ENCODE measurements around the gene CLCN2. TPM values are rescaled to one million over a fixed set of nuclear protein-coding genes. Genes with fewer than 3 reads are reported as not detected.

CLCN2 gene
- total and polyA plus RNA-seq, 3 donors from 2014 or later: 46.7 to 118 (median 98.2) TPM

GRCh38 chr3:184332370-184333090 is 28.9 kb downstream of the CLCN2 start:
- intact Hi-C loops (cut with DNase I; ENCODE audit: low total_unique reads): no loop called here
- Histone ChIP-seq H3K4me3 (no peak overlapping the region), H3K27me3 (no peaks in the 10 kb centered on the region), H3K36me3 (ENCODE audit: low read depth, missing control alignments) (peaks cover 3% of the 10 kb centered on the region), H3K9me3 (no peaks in the 10 kb centered on the region), H3K27ac (no peak overlapping the region), H3K4me1 (peaks cover 14% of the 10 kb centered on the region)
- DNase-seq: no peak
- TF ChIP-seq, protein P1, sequence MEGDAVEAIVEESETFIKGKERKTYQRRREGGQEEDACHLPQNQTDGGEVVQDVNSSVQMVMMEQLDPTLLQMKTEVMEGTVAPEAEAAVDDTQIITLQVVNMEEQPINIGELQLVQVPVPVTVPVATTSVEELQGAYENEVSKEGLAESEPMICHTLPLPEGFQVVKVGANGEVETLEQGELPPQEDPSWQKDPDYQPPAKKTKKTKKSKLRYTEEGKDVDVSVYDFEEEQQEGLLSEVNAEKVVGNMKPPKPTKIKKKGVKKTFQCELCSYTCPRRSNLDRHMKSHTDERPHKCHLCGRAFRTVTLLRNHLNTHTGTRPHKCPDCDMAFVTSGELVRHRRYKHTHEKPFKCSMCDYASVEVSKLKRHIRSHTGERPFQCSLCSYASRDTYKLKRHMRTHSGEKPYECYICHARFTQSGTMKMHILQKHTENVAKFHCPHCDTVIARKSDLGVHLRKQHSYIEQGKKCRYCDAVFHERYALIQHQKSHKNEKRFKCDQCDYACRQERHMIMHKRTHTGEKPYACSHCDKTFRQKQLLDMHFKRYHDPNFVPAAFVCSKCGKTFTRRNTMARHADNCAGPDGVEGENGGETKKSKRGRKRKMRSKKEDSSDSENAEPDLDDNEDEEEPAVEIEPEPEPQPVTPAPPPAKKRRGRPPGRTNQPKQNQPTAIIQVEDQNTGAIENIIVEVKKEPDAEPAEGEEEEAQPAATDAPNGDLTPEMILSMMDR (IDR thresholded peaks at IDR 0.05): no peak
- TF ChIP-seq POLR2A (IDR thresholded peaks at IDR 0.05): no peak
- WGBS, 2 donors: 64 to 81% methylated on average over 8 to 10 of the region's 10 CpGs

DNA sequence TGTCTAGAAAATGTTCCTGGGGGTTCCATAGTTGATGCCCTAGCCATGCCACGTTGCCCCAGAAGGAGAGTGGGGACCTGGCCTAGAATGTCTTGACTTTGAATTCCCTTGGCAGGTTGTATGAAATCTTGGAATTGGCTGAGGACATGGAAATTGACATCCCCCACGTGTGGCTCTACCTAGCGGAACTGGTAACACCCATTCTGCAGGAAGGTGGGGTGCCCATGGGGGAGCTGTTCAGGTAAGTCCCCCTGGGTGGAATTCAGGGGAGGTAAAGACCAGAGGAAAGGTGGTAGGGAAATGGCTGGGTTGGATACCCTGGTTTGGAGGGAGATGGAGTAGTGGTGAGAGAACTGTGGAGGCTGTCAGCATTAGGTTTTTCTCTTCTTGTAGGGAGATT is 32.9 kb downstream of the CLCN2 start:
- H3K27ac ChIP-seq: no peak overlapping the region
- TF ChIP-seq POLR2A (IDR thresholded peaks at IDR 0.05): no peak
- TF ChIP-seq, protein P1 (IDR thresholded peaks at IDR 0.05): no peak
- 39 to 57% methylated on average over 3 of the region's 3 CpGs for WGBS, 2 donors
- H3K9me3 ChIP-seq: no peaks in the 10 kb centered on the region
- no peak overlapping the region for H3K4me3 ChIP-seq
- intact Hi-C loops (cut with DNase I; ENCODE audit: low total_unique reads): no loop called here
- no peaks in the 10 kb centered on the region for H3K27me3 ChIP-seq
- peaks cover 6% of the 10 kb centered on the region for H3K36me3 ChIP-seq (ENCODE audit: low read depth, missing control alignments)
- H3K4me1 ChIP-seq: peaks cover 3% of the 10 kb centered on the region
- DNase-seq: no peak

DNA sequence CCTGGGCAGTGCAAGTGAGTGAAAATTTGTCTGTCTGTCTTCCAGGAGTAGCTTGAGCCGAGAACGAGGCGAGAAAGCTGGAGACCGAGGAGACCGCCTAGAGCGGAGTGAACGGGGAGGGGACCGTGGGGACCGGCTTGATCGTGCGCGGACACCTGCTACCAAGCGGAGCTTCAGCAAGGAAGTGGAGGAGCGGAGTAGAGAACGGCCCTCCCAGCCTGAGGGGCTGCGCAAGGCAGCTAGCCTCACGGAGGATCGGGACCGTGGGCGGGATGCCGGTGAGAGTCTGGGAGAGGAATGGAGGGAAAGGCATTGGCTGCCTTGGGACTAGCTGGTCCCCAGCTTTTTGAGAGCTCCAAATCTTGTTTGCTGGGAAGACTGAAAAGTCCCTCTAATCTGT is 34.2 kb downstream of the CLCN2 start:
- Histone ChIP-seq H3K27ac (no peak overlapping the region), H3K9me3 (no peaks in the 10 kb centered on the region), H3K27me3 (no peaks in the 10 kb centered on the region), H3K4me1 (peaks cover 5% of the 10 kb centered on the region), H3K36me3 (ENCODE audit: low read depth, missing control alignments) (peaks cover 6% of the 10 kb centered on the region), H3K4me3 (no peak overlapping the region)
- 92 to 95% methylated on average over 21 of the region's 21 CpGs for WGBS, 2 donors
- no peak for DNase-seq
- TF ChIP-seq, protein P1 (IDR thresholded peaks at IDR 0.05): no peak
- TF ChIP-seq POLR2A (IDR thresholded peaks at IDR 0.05): no peak
- intact Hi-C loops (cut with DNase I; ENCODE audit: low total_unique reads): no loop called here

DNA sequence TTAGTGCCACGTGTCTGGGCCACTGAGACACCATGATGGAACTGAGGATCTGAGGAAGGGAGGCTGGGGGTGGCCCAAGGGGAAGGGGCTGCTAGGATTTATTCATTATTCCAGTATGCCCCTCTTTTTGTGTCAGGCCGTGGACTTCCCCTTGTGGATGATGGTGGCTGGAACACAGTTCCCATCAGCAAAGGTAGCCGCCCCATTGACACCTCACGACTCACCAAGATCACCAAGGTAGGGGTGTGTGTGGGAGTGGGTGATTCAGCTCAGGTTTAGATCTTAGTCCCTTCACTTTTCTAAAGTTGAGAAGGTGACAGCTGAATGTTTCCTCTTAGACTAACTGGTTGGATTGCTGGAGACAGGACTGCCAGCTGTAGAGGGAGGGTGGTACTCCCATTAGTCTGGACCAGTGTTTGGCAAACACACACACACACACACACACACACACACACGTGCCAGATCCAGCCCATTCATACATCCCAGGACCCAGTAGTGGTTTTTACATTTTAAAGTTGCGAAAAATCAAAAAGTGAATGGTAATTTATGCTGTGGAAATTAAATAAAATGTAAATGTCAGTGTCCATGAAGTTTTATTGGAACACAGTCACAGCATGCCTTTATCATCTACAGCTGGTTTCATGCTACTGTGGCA is 35.6 kb downstream of the CLCN2 start:
- intact Hi-C loops (cut with DNase I; ENCODE audit: low total_unique reads): no loop called here
- TF ChIP-seq, protein P1 (IDR thresholded peaks at IDR 0.05): no peak
- TF ChIP-seq POLR2A (IDR thresholded peaks at IDR 0.05): no peak
- no peak overlapping the region for H3K27ac ChIP-seq

More for the DNA sequence above, 35.6 kb downstream of the CLCN2 start:
- 80 to 89% methylated on average over 6 of the region's 6 CpGs for WGBS, 2 donors
- H3K4me3 ChIP-seq: no peak overlapping the region
- DNase-seq: no peak
- H3K4me1 ChIP-seq: peaks cover 14% of the 10 kb centered on the region
- H3K27me3 ChIP-seq: no peaks in the 10 kb centered on the region
- no peaks in the 10 kb centered on the region for H3K9me3 ChIP-seq
- peaks cover 6% of the 10 kb centered on the region for H3K36me3 ChIP-seq (ENCODE audit: low read depth, missing control alignments)

Measured in testis (tissue), 3 donors.